ENCODE data around the gene WIZ.

The WIZ gene

DNA sequence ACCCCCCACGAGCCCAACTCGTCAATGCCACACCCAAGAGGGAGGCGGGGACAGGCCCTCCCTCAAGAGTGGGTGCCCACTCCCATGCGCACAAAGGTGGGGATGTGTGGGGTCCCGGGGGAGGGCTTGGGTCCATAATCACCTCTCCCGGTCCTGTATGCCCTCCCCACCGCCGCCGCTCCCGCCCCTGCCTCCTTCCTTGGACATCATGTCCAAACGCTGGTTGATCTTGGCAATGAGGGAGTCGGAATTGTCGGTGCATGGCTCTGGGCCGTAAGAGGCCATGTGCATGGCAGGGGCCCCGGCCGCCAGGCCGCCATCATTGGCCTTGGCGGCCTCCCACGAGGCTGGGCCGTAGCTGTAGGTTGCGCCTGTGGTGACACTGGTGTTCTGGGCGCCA lies 76.1 kb downstream of the WIZ start:
- no peak for DNase-seq

DNA sequence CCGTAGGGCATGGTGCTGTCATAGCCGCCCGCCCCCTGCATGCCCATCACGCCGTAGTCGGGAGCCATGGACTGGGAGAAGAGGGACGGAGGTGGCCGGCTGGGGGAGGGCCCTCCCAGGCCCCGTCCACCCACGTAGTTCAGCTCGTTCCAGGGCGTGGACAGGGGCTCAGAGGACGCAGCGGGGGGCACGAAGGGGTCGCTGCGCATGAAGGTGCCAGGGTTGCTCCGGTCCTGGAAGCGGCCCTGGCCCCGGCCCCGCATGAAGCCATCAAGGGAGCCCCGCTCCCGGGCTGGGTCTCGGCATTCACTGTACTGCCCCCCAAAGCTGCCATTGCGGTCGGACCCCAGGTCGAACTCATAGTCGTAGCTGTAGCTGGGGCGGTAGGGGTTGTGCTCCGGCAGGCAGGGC lies 76.9 kb downstream of the WIZ start:
- no peak for DNase-seq

DNA sequence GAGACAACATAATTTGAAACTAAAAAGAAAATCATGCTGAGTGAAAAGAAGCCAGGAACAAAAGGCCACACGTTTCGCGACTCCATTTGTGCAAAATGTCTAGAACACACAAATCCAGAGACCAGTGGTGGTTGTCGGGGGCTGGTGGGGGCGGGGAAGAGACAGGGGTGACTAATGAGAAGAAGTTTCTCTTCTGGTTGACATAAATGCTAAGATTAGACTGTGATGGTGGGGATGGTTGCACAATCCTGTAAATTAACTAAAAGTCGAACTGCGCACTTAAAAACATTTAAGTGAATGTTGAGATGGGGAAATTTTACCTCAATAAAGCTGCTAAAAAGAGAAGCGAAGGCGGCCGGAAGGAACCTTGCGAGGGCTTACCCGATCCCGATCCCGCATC lies 77.3 kb downstream of the WIZ start:
- no peak for DNase-seq

DNA sequence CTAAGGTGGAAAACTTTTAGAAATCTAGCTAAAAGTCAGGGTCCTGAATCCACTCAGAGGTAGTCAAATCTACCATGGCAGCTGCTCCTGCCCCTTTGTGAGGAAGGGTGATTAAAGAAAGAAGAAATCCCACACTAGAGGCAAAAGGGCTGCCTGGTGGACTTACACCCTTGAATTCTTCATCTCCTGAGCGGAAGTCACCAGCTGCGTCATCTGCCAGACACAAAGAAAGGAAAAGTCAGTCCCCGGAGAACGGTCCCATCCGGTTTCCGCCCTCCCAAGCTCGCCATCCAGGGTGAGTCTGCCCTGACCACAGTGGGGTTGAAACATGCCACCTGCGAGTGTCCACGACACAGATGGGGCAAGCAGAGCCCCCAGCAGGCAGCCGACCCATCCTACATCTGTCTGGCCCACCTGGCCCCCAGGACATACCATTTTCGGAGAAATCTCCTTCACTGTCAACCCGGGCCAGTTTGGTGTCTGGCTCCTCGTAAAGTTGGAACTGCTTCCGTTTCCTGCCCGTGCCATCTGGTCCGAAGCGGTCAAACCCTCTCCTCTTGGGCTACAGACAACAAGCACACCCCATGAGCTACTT lies 77.9 kb downstream of the WIZ start:
- DNase-seq: no peak

DNA sequence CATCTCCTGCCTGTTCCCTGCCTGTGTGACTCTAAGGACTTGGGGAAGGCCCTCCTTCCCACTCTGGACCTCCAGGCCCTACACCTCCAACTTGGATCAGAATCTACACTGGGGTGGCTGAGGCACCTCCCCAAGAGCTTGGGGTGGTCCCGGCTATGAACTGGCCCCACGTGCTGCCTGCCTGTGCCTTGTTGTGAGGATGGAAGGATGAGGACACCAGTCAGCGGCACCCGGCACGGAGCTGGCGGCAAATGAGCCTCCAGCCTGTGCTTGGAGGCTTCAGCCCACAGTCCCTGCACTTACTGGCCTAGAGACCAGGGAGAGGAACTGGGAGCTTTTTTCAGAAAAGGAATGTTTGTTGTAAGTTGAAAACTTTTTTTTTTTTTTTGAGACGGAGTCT lies 78.6 kb downstream of the WIZ start:
- no peak for DNase-seq
